Mesendoderm (in vitro differentiated cells): ENCODE data around the gene TTC34.
"Not testable (repeated sequence)": the region's sequence is repeated elsewhere in the genome, so short reads cannot be mapped to it uniquely, and the experiment has no call there.

Experiments
- DNase-seq: peaks from one replicate; pipeline ENCODE4 v3.0.0; 2013
- H2AK5ac ChIP-seq: 2 replicates; pipeline ENCODE4 v1.6.1; 2013; ENCODE audit warnings: low read length, inconsistent platforms
- H2BK120ac ChIP-seq: 2 replicates; pipeline ENCODE4 v1.6.1; 2013; ENCODE audit warnings: low read depth, mild to moderate bottlenecking, low read length, moderate library complexity, mixed read lengths
- H2BK15ac ChIP-seq: replicated peaks from 2 replicates; pipeline ENCODE4 v1.6.1; 2013; ENCODE audit warnings: low read depth, mild to moderate bottlenecking, moderate library complexity
- H2BK5ac ChIP-seq: 2 replicates; pipeline ENCODE4 v1.6.1; 2013; ENCODE audit warnings: low read length, inconsistent platforms
- H3K18ac ChIP-seq: 2 replicates; pipeline ENCODE4 v1.6.1; 2013; ENCODE audit warnings: mild to moderate bottlenecking, low read length, mixed read lengths
- H3K23ac ChIP-seq: one replicate; pipeline ENCODE4 v1.6.1; 2013; ENCODE audit warnings: low read length
- H3K27ac ChIP-seq: 2 replicates; pipeline ENCODE4 v1.5.1; 2013; ENCODE audit warnings: low read depth, mild to moderate bottlenecking, inconsistent platforms, low read length, moderate library complexity
- H3K27me3 ChIP-seq: 2 replicates; pipeline ENCODE4 v1.6.1; 2013; ENCODE audit warnings: low read length, control low read depth, mild to moderate bottlenecking, inconsistent platforms; ENCODE audit not compliant: insufficient read depth, poor library complexity
- H3K36me3 ChIP-seq: 2 replicates; pipeline ENCODE4 v1.6.1; 2013; ENCODE audit warnings: low read length, inconsistent platforms; ENCODE audit not compliant: control insufficient read depth, insufficient read depth
- H3K4ac ChIP-seq: one replicate; pipeline ENCODE4 v1.6.1; 2013; ENCODE audit warnings: low read depth, mild to moderate bottlenecking, low read length, moderate library complexity
- H3K4me1 ChIP-seq: 2 replicates; pipeline ENCODE4 v1.6.1; 2013; ENCODE audit warnings: low read depth, low read length, inconsistent platforms; ENCODE audit not compliant: control insufficient read depth
- H3K4me2 ChIP-seq: 2 replicates; pipeline ENCODE4 v1.6.1; 2013; ENCODE audit warnings: low read length
- H3K4me3 ChIP-seq: 2 replicates; pipeline ENCODE4 v1.5.1; 2013; ENCODE audit warnings: mild to moderate bottlenecking, low read length
- H3K56ac ChIP-seq: one replicate; pipeline ENCODE4 v1.6.1; 2013; ENCODE audit warnings: low read length
- H3K79me1 ChIP-seq: 2 replicates; pipeline ENCODE4 v1.6.1; 2013; ENCODE audit warnings: low read length, inconsistent platforms
- H3K79me2 ChIP-seq: 2 replicates; pipeline ENCODE4 v1.6.1; 2013; ENCODE audit warnings: mild to moderate bottlenecking, low read length; ENCODE audit not compliant: control insufficient read depth, insufficient read depth
- H3K9ac ChIP-seq: 2 replicates; pipeline ENCODE4 v1.6.1; 2013; ENCODE audit warnings: low read length, inconsistent platforms
- H4K5ac ChIP-seq: one replicate; pipeline ENCODE4 v1.6.1; 2013; ENCODE audit warnings: low read length
- H4K8ac ChIP-seq: one replicate; pipeline ENCODE4 v1.6.1; 2013; ENCODE audit warnings: low read depth, mild to moderate bottlenecking, control low read depth, low read length, moderate library complexity
- WGBS: extraction: QIAGEN DNeasy Blood & Tissue Kit; methylation state at CpG from one replicate; pipeline ENCODE4 v1.1.7; 2013; ENCODE audit warnings: low lambda C conversion rate, missing lambda C conversion rate; ENCODE audit not compliant: insufficient coverage; ENCODE audit errors: extremely low coverage; 5-methylcytosine and 5-hydroxymethylcytosine counted together

Gene TTC34

DNA sequence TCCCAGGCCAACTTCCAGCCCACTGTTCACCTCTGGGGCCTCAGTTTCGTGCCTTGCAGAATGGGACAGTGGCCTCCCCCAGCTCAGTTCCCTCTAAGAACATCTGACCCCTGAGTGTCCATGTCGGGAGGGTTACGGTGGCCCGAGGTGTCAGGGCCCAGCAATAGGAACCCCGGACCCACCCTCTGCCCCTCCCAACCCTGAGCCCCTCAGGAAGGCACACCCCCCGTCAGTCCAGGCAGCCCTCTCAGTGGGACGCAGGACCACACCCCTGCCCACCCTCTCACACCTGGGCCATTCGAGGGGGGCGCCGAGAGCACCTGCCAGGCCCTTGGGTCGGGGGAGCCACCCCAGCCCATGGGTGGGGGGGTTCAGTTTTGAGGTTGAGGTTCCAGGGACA, 447 bp downstream of the TTC34 start:
- no peak overlapping the region for H2BK120ac ChIP-seq
- no peak overlapping the region for H3K4ac ChIP-seq
- no peaks in the 10 kb centered on the region for H3K79me2 ChIP-seq
- H3K23ac ChIP-seq, result no peak overlapping the region
- no CpG with 5 or more reads among the region's 11 CpGs for WGBS
- no peak overlapping the region for H3K18ac ChIP-seq
- H3K56ac ChIP-seq, result no peak overlapping the region
- no peak overlapping the region for H3K4me2 ChIP-seq
- DNase-seq, result no peak
- H3K27ac ChIP-seq, result no peak overlapping the region
- H2BK5ac ChIP-seq, result no peak overlapping the region
- no peaks in the 10 kb centered on the region for H3K4me1 ChIP-seq
- no peak overlapping the region for H4K5ac ChIP-seq
- no peak overlapping the region for H3K9ac ChIP-seq
- no peak overlapping the region for H3K4me3 ChIP-seq
- H2BK15ac ChIP-seq, result no peak overlapping the region
- H3K79me1 ChIP-seq, result no peaks in the 10 kb centered on the region
- no peaks in the 10 kb centered on the region for H3K27me3 ChIP-seq
- H3K36me3 ChIP-seq, result no peaks in the 10 kb centered on the region
- no peak overlapping the region for H2AK5ac ChIP-seq
- no peak overlapping the region for H4K8ac ChIP-seq

DNA sequence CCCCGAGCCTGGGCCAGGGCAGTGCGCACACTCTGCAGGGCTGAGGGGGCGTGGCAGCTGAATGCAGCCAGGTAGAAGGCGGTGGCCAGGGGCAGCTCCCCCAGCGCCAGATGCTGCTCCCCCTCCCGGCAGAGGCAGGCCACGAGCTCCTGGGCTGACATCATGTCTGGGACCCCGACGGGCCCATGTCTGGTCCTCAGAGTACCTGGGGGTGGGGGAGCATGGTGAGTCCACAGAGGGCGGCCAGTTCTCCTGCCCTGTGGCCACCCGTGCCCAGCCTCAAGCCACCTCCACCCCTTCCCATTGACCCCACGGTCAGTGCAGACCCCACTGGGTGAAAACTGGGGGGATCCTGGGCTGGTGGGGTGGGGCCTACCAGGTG, 838 bp downstream of the TTC34 start:
- Histone ChIP-seq H3K4me2 (no peak overlapping the region), H3K79me1 (no peaks in the 10 kb centered on the region)

DNA sequence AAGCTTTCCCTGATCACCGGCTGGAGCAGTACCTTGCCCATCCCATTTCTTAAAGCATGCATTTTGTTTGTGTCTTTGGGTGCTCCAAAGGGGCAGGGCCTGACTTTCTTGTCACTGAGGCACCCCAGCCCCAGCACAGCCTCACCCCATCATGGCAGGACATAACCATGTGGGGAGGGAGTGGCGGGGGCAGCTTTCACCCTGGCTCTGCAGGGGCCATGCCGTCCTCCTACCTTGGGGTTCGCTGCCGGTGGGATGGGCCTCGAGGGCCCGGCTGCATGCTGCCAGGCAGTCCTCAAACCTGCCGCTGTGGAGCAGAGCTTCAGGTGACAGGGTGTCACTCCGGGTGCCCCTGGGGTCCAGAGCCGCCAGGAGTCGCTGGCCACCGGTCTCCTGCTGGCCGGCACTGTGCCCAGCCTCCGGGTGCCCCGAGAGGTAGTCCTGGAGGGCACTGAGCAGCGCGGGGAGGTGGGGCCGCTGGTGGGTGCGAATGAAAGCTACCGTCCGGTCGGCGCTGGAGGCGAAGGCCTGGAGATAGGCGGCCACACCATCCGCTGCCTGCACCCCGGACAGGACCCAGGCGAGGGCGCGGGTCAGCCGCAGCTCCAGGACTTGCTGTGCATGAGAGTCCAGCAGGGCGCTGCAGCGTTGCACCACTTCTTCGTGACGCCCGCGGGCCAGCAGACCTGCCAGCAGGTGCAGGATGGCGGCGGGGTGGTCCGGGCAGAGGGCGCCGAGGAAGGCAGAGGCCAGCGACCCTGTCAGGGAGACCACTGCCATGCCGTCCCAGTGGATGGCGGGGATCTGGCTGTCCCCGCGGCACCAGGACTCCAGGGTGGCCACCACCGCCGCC, 1.5 kb downstream of the TTC34 start:
- H3K9ac ChIP-seq, result no peak overlapping the region
- H2AK5ac ChIP-seq, result no peak overlapping the region
- H3K4me1 ChIP-seq, result no peaks in the 10 kb centered on the region
- no peak overlapping the region for H3K56ac ChIP-seq
- H3K4me3 ChIP-seq, result no peak overlapping the region
- H2BK15ac ChIP-seq, result no peak overlapping the region
- no peaks in the 10 kb centered on the region for H3K27me3 ChIP-seq
- H3K79me2 ChIP-seq, result no peaks in the 10 kb centered on the region
- no peak overlapping the region for H3K4ac ChIP-seq
- H2BK5ac ChIP-seq, result no peak overlapping the region
- no CpG with 5 or more reads among the region's 49 CpGs for WGBS
- no peak overlapping the region for H3K4me2 ChIP-seq
- no peaks in the 10 kb centered on the region for H3K36me3 ChIP-seq
- H4K8ac ChIP-seq, result no peak overlapping the region
- no peak overlapping the region for H3K23ac ChIP-seq
- H3K27ac ChIP-seq, result no peak overlapping the region
- no peak overlapping the region for H3K18ac ChIP-seq
- no peaks in the 10 kb centered on the region for H3K79me1 ChIP-seq
- no peak for DNase-seq
- no peak overlapping the region for H4K5ac ChIP-seq
- no peak overlapping the region for H2BK120ac ChIP-seq

More for the DNA sequence above, 838 bp downstream of the TTC34 start:
- WGBS, result no CpG with 5 or more reads among the region's 12 CpGs
- DNase-seq, result no peak
- Histone ChIP-seq H3K27ac (no peak overlapping the region), H3K4me1 (no peaks in the 10 kb centered on the region), H3K27me3 (no peaks in the 10 kb centered on the region), H3K79me2 (no peaks in the 10 kb centered on the region), H2BK120ac (no peak overlapping the region), H3K36me3 (no peaks in the 10 kb centered on the region), H3K18ac (no peak overlapping the region), H2BK5ac (no peak overlapping the region), H3K56ac (no peak overlapping the region), H3K4ac (no peak overlapping the region), H2BK15ac (no peak overlapping the region), H3K23ac (no peak overlapping the region), H3K9ac (no peak overlapping the region), H4K8ac (no peak overlapping the region), H3K4me3 (no peak overlapping the region), H2AK5ac (no peak overlapping the region), H4K5ac (no peak overlapping the region)

DNA sequence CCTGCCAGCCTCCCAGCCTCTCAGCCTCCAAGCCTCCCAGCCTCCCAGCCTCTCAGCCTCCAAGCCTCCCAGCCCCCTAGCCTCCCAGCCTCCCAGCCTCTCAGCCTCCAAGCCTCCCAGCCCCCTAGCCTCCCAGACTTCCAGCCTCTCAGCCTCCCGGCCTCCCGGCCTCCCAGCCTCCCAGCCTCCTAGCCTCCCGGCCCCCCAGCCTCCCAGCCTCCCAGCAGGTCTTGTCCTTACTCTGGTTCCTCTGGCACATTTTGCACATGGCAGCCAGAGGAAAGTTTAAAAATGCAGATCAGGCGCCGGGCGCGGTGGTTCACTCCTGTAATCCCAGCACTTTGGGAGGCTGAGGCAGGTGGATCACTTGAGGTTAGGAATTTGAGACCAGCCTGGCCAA, 2.5 kb downstream of the TTC34 start:
- H4K8ac ChIP-seq, H3K4me3 ChIP-seq, H3K23ac ChIP-seq, H3K4me1 ChIP-seq, H3K9ac ChIP-seq, H2BK15ac ChIP-seq, H3K79me2 ChIP-seq, DNase-seq, H3K79me1 ChIP-seq, H2AK5ac ChIP-seq, H3K18ac ChIP-seq, H3K56ac ChIP-seq, H4K5ac ChIP-seq, H3K4ac ChIP-seq, H2BK120ac ChIP-seq, H3K36me3 ChIP-seq, H3K27ac ChIP-seq, H3K4me2 ChIP-seq, H2BK5ac ChIP-seq, H3K27me3 ChIP-seq: not testable (repeated sequence)
- WGBS, result no CpG with 5 or more reads among the region's 7 CpGs

GRCh38 chr1:2797741-2798016, 3.8 kb downstream of the TTC34 start:
- DNase-seq, result no peak
- Histone ChIP-seq H3K9ac (no peak overlapping the region), H3K4me2 (no peak overlapping the region), H3K79me1 (no peaks in the 10 kb centered on the region), H2BK15ac (no peak overlapping the region), H3K4ac (no peak overlapping the region), H3K4me1 (no peaks in the 10 kb centered on the region), H4K8ac (no peak overlapping the region), H3K36me3 (no peaks in the 10 kb centered on the region), H2BK120ac (no peak overlapping the region), H3K4me3 (no peak overlapping the region), H3K27me3 (no peaks in the 10 kb centered on the region), H4K5ac (no peak overlapping the region), H3K18ac (no peak overlapping the region), H2AK5ac (no peak overlapping the region), H3K27ac (no peak overlapping the region), H3K23ac (no peak overlapping the region), H3K56ac (no peak overlapping the region), H2BK5ac (no peak overlapping the region), H3K79me2 (no peaks in the 10 kb centered on the region)
- WGBS, result no CpG with 5 or more reads among the region's 6 CpGs
